GM21526 (cell line): ENCODE measurements around the gene FARSA.
A peak's percentile ranks its signal among the peaks of the same experiment; 100 is the strongest.
"Not testable (repeated sequence)": the region's sequence is repeated elsewhere in the genome, so short reads cannot be mapped to it uniquely, and the experiment has no call there.

ENCODE experiments used
- ATAC-seq: cut with Tn5 transposase; IDR thresholded peaks from one replicate; pipeline ENCODE4 v1.9.1; 2021; ENCODE audit warnings: moderate library complexity; ENCODE audit not compliant: unreplicated experiment, low FRiP score

The FARSA gene

DNA sequence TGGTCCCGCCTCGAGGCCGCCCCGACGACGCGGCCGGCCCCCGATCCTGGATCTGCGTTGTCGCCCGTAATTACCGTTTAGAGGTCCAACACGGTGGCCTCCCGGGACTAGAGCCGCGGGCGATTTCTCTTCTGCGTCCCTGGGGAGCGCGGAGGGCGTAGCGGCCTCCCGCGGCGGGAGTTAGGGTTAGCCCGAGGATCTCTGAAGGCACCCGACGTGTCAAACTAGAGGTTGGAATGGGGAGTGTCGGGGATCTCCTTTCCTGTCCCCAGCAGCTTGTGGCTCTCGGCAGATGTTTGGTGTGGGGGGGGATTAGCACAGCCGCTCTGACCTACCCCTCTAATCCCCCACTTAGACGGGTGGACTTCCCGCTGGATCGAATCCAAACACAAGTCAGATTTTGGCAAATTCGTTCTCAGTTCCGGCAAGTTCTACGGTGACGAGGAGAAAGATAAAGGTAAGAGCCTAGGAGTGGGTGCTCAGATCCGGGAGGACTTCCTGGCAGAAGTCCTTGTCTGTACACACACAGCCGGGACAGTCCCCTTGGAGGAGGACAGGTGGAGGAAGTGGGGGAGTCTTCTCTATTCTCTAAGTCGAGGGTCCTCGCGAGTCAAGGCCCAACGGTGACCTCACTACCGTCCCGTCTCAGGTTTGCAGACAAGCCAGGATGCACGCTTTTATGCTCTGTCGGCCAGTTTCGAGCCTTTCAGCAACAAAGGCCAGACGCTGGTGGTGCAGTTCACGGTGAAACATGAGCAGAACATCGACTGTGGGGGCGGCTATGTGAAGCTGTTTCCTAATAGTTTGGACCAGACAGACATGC, 5.5 kb upstream of the FARSA start:
- ATAC-seq: no peak

DNA sequence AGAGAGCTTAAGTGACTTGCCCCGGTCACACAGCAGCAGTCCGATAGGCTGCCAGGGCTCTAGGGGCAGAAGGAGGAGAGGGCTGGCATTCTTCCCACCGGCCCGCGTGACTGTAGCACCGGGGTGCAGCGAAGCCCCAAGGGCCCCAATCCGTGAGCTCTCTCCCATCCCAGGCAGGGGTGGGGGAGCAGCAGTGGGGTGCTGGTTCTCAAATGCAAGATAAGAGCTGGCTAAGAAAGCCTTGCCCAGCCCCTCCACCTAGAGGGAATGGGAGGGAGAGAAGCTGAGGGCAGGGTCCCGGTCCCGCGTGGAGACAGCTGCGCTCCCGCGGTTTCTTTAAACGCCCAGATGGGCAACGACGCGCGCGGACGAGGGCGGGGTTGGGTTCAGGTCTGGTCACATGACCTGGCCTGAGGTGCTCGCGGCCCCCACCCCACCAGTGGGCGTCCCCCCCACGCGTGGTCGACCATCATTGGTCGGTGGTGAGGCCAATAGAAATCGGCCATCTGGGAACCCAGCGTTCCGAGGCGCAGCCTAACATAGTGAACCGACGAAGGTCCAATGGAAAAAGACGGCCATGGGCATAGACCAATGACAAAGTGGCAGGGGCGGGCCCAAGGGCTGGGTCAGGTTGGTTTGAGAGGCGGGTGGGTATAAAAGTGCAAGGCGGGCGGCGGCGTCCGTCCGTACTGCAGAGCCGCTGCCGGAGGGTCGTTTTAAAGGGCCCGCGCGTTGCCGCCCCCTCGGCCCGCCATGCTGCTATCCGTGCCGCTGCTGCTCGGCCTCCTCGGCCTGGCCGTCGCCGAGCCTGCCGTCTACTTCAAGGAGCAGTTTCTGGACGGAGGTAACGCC, 4.6 kb upstream of the FARSA start, which contains the start of gene CALR:
TSS of gene CALR (plus strand) at position 683 of the 852 bp plus-strand sequence. CDS start at position 754, 71 bp downstream.
- ATAC-seq: peak; percentile 70

DNA sequence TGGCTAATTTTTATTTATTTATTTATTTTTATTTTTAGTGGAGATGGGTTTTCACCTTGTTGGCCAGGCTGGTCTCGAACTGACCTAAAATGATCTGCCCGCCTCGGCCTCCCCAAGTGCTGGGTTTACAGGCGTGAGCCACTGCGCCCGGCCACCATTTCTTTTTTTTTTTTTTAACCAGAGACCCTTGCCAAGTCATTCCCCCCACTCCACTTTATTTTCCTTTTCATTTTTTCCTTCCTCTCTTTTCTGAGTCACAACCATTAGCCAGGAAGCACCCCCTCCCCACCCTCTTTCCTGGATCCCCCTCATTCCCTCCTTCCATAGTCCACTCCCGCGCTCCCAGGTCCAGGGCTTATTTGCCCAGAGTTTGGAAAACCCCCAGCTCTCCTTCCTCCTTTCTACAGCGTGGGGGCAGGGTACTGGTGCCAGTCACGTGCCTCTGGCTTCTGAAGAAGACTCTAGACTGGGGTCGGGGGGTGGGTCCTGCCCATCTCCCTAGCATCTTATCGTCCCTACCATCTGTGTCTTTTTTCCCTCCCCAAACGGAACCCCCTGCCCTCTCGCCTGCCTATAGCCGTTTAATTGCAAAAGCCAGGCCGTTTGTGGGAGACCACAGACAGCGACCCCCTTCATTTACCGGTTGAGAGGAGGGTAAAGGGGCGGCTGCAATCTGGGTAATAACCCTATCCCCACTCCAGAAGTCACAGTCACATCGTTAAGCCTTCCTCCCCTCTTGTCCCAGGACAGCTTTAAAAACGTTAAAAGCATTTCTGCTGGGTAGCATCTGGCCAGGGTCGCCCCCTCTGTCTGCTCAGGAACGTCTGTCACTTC, 3.8 kb upstream of the FARSA start:
- ATAC-seq: no peak

DNA sequence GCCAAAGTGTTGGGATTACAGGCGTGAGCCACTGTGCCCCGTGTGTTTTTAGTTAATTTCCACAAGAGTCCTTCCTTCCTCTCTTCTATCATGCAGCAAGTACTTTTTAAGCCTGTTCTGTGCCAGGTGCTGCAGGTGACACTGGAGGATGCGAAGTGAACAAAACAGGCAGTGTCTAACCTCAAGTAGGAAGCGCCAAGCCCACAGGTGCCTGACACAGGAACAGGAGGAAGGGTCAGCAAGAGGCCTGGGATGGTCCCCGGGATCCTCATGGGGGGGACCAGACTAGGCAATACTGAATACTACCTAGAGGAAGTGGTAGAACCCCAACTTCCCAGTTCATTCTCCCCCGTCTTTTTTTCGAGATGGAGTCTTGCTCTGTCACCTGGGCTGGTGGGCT, 3.1 kb upstream of the FARSA start:
- ATAC-seq: no peak

DNA sequence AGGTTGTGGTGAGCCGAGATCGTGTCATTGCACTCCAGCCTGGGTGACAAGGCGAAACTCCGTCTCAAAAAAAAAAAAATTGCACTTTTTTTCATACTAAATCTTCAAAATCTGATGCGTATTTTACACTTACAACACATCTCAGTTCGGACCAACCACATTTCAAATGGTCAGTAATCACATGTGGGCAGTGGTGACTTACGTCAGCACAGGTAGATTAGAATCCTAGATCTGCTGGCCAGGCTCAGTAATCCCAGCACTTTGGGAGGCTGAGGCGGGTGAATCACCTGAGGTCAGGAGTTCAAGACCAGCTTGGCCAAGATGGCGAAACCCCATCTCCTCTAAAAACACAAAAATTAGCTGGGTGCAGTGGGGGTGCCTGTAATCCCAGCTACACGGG, 1.6 kb upstream of the FARSA start:
- ATAC-seq: no peak

DNA sequence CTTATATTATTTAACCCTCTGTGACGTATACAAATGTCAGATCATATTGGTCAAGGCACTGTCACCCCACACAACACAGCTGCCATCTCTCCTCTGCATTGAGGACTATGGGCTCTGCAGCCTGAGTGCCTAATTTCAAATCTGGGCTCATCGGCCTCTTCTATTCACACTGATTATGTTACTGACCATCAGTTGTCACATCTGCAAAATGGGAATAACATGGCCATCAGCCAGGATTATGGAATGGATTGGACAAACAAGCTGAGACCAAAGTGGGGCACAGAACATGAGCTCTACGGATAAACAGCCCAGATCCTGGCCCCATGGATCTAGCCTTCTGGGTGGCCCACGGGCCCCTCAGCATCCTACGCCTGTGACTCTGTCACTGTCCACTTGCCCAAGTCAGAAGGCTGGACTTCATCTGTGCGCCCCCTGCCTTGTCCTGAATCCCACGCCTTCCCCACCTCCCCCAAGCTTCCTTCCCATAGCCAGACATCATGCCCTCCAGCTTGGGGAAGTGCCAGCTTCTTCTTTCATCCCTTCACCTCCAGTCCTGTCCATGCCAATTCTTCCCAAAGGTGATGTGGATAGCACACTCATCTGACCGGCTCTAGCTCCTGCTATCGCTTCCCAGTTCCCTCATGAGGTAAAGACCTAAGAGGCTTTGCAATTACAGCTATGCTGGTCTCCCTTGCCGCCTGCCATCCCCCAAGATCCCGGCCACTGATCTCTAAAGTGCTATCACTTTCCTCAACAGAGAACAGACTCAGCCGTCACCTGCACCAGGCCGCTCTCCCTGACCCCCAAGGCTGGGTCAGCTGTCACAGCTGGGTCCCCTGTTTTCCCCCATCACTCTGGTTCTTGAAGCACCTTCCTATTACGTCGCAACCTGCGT, 872 bp downstream of the FARSA start:
- no peak for ATAC-seq

DNA sequence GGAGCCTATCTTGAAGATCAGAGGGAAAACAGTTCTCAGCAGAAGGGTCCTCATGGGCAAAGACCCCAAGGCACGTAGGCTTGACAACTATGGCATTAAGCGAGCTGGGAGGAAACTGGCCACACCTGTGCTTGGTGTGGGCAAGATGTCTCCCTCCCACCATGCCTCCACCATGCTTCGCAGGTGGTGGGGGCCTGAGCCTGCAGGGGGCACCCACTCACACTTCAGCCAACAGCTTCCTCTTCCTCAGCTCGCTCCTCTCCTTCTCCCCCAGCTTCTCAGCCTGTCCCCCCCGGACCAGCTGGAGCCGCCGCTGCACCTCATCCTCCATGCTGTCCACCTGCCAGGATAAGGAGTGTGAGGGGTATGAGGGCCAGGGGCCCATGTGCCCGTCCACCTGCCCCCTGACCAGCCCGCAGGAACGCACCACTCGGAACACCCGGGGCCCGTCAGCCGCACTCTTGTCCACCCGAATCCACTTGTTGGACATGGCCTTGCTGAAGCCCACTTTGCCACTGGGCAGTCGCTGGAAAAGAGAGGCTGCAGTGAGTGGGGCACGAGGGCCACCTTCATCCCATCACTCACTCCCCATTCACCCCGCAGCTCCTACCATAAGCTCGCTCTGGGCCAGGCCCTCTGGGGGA, 3.4 kb downstream of the FARSA start:
- ATAC-seq: no peak

DNA sequence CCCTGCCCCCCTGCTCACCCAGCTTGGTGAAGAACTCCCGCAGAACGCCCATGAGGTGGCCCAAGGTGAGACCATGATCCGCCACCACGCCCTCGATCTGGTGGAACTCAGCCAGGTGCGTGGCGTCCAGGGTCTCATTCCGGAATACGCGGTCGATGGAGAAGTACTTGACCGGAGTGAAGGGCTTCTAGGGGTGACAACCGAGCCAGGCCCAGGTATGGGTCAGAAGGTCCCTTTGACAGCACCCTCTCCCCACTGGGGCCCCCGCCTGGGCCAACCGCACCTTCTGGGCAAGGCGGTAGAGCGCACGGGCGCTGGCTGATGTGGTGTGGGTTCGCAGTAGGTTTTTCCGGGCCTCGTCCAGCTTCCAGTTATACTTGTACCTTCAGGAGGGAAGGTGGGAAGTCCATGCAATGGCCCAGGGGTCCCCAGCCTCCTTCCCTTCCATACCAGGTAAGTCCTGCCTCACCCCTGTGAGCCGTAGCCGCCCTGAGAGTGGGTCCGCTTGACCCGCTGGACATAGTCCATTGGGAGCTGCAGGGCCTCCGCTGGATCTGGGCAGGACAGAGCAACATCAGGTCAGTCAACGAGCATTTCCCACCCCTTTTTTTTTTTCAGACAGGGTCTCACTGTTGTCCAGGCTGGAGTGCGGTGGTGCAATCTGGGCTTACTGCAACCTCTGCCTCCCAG, 8.7 kb downstream of the FARSA start:
- no peak for ATAC-seq

DNA sequence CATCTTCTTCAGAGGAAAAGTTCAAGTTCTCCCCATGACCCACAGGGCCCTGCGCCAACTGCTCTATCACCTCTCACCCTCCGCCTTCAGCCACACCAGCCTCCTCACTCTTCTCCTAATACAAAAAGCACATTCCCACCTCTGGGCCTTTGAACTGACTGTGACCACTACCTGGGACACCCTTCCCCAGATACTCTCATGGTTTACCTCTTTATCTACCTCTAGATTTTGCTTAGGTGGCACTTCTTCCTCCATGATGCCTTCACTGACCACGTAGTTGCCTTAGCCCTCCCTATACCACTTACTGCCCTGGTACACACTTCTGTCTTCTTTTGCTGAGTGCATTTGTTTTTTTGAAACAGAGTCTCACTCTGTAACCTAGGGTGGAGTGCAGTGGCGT, 10.6 kb downstream of the FARSA start:
- ATAC-seq: no peak

DNA sequence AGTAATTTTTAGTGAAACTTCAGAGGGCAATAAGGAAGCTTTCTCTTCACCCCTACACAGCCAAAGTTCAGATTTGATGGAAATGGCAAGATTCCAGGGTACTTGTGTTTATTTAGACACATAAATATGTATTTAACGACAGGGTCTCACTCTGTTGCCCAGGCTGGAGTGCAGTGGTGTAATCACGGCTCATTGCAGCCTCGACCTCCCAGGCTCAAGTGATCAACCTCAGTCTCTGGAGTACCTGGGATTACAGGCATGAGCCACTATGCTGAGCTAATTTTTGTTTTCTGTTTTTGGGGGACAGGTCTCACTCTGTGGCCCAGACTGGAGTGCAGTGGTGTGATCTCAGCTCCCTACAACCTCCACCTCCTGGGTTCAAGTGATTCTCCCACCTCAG, 12.5 kb downstream of the FARSA start:
- no peak for ATAC-seq

DNA sequence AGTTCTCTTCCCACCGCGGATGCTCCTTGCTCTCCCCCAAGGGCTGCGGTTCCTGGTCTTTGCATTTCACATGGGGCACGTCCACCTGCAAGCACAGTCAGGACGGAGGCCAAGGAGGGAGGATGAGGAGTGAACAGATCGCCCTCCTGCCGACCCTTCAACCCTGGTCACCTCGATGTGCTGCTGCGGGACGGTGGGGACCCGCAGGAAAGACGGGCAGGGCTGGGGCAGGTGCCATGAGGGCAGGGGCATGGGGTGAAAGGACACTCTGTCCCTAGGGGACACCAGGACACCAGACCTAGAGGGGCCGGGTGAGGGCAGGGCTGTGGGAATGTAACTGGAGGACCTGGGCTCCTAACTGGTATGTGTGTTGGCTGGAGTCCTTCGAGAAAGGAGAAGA, 15.3 kb downstream of the FARSA start:
- ATAC-seq: no peak

DNA sequence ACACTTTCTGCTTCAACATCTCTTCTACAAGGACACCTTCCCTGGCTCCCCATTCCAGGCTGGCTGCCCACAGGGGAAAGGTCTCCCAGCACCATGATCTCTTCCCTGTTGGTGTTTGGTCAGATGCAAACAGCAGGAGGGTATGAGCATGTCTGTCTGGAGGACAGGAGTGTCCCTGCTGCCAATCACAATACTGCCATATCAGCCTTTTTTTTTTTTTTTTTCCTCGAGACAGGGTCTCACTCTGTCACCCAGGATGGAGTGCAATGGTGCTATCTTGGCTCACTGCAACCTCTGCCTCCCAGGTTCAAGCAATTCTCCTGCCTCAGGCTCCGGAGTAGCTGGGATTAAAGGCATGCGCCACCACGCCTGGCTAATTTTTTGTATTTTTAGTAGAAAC, 17.7 kb downstream of the FARSA start:
- ATAC-seq: not testable (repeated sequence)

DNA sequence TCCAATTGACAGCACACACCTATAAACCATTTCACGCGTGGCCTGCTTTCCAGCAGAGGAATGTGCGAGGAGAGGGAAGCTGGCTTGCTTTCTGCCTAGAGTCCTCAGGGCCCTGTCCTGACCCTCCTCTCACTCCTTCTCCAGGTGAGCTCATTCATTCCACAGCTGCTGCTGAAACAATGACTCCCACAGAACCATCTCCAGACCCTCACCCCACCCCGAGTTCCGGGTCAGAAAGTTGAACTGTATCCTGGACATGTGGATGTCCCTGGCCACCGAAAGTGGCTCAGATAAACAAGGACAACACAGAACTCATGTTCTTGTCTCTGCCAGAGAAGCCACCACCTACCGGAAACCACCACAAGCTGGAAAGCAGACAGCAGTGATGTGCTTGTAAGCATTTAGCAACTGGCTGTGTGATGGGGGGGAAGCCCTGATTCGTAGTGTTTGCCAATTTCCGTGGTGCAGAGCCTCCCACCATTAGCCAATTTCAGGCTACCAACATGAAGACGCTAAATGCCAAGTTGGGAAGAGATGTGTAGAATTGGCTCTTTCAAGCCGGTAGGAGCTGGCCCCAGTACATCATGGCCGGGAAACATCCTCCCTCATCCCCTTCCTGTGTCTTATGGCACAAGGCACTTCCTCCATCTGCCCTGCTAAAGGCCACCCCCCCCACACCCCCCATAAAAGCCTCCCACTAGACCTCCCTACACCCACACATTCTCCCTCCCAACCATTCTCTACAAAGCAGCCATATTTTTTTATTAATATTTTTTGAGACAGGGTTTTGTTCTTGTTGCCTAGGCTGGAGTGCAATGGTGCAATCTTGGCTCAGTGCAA, 19.4 kb downstream of the FARSA start:
- no peak for ATAC-seq

DNA sequence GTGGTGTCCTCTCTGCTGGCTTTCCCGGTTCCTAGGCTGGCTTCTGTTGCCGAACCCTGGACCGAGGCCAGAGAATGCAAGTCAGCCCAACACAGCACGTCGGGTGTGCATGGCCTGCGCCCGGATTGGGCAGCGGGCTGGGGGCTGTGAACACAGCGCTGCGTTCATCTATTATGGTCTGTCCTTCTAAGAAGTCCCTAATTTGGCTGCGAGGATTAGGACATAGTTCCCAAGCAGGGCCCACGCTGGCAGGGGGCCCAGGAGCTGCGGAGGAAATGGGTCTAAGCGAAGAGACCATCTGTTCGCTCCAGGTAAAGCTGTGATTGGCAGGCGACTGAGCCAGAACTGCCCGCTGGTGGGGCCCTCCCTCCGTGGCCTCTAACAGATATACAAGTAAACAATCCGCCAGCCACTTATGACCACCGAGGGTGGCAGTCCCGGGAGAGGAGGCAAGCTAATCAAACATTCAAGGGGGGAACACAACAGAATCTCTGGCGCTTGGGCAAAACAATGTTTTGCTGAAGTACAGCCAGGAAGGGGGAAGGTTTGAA, 20.4 kb downstream of the FARSA start:
- no peak for ATAC-seq

DNA sequence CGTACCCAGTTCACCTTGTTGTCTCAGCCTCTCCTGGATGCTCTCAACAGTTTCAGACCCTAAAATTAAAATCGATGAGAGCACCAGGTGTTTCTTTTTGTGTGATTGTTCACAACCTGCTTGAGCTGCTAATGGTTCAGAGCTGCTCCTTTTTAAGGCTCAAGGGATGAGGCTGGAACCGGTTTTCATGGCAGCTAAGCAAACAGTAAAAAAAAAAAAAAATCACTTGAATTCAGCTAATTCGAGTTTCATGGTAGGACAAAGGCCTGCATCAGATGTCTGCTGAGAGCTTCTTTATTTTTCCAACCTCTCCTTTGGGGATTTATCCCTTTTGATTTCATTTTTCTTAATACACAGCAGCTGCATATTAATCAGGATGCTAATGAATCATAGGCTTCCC, 20.9 kb downstream of the FARSA start:
- no peak for ATAC-seq

DNA sequence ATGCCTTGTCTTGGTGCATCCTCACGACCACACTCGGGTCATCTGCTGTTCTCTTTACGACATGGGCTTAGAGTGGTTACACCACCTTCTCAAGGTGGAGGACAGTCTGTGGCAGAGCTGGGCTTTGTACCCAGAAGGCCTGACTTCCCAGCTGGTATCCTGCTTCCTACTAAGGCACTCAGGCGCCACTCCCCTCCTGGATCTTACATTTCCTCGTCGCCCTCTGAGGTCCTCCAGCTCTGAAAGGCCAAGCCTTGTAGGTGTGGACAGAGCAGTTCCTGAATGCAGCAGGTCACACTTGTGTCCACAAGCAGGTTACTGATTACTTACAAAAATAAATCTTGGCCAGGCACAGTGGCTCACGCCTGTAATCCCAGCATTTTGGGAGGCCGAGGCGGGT, 26.3 kb downstream of the FARSA start:
- no peak for ATAC-seq

DNA sequence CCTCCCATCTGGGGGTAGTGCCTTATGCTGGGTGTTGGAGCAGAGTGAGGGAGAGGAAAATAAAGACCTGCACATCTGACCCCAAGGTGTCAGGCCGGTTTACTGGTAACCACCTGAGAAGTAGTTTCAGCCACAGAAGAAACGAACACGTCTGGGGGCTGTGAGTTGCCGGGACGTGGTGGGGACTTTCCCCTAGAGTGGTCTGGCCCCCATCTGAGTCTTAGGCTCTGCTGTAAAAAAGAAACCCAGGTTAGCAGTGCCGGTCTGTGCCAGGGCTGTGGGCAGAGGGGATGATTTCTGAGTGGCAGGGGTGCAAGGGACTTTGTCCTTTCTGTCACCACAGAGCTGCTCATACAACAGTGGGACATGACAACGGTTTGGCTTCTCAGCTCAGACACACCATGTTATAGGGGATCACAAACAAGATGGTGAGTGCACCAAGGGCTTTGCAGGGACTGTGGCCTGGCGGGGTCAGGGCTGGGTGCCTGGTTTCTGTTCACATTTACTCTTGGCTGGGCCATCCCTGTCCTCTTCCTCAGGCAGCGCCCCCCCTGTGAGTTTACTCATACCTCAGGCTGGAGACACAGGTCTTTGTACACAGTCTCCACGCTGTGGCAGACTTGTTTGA, 33.5 kb downstream of the FARSA start:
- ATAC-seq: no peak
